ENCODE data around the gene RSPH10B2.
A peak's percentile ranks its signal among the peaks of the same experiment; 100 is the strongest.
"Not testable (repeated sequence)": the region's sequence is repeated elsewhere in the genome, so short reads cannot be mapped to it uniquely, and the experiment has no call there.

RSPH10B2 gene

DNA sequence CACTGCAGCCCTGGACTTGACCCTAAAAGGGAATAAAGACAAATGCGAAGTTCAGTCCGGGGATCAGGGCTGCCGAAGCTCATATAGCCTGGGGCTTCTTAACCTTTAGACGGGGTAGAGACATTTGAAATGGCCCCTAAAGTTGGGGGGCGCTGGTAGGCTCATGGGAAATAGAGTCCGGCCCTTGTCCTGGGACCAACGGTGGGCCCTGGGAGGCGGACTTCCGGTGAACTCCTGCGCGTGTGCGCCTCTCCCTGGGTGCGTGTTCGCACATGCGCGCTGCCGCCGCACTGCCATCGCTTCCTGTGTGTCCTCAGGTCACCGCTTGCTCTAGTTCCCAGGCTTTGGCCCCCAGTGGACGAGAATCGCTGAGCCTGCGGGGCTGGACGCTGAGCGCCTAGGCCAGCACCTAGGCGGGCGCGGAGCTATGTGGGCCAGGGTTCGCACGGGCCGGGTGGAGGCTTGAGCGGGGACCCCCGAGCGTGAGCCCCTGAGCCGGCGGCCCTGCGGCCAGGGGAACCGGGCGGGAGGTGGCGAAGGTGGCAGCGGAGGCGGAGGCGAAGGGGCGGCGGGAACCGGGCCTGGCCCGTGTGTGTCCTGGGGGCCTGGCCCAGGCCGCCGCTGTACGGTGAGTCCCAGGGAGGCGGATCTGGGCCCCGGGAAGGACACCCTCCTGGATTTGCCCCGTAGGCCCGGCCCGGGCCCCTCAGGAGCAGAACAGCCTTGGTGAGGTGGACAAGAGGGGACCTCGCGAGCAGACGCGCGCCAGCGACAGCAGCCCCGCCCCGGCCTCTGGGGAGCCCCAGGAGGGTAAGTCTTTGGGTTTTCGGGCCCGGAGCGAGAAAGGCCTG lies 24.2 kb upstream of the RSPH10B2 start:
- no peaks in the 10 kb centered on the region for H3K27me3 Mint-ChIP-seq
- ATAC-seq (replicated peaks) (peak; percentile 95 to 96), DNase-seq (peak; percentile 87)
- H3K27ac Mint-ChIP-seq = peak overlapping the region; percentile 88
- H3K4me1 Mint-ChIP-seq = peaks cover 9 to 48% of the 10 kb centered on the region in 2 donors
- H3K4me3 Mint-ChIP-seq = peak overlapping the region; percentile 90 to 96
- H3K36me3 Mint-ChIP-seq = peaks cover 16 to 21% of the 10 kb centered on the region in 2 donors
- H3K9me3 Mint-ChIP-seq = peaks cover 0 to 2% of the 10 kb centered on the region in 2 donors

GRCh38 chr7:6730343-6730633 lies 23.6 kb upstream of the RSPH10B2 start:
- ATAC-seq (replicated peaks) = no peak
- no peak for DNase-seq
- Mint-ChIP-seq H3K27ac (peak overlapping the region; percentile 52), H3K4me1 (peaks cover 7 to 42% of the 10 kb centered on the region in 2 donors), H3K4me3 (peak overlapping the region; percentile 90 to 96), H3K9me3 (peaks cover 0 to 2% of the 10 kb centered on the region in 2 donors), H3K27me3 (no peaks in the 10 kb centered on the region), H3K36me3 (peaks cover 19 to 25% of the 10 kb centered on the region in 2 donors)

DNA sequence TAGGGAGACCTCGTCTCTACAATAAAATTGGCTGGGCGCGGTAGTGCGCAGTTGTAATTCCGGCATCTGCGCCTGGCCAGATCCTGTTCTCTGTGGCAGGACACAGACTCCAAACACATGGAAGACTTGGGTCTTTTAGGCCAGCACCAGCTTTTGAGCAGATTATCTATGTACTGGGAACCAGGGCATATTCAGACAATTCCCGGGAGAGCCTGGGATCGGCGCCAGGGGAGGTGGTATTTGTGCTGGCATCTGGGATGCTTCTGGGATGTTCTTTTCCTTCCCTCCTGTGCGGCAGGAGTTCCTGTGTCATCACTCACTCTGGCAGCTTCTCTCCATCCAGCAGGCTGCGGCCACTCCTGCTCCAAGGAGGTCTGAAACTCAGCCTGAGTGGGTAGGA lies 15.5 kb upstream of the RSPH10B2 start:
- ATAC-seq (replicated peaks); H3K9me3 Mint-ChIP-seq; H3K27ac Mint-ChIP-seq; H3K4me1 Mint-ChIP-seq; DNase-seq; H3K4me3 Mint-ChIP-seq; H3K27me3 Mint-ChIP-seq: not testable (repeated sequence)
- peaks cover 23 to 41% of the 10 kb centered on the region in 2 donors for H3K36me3 Mint-ChIP-seq

DNA sequence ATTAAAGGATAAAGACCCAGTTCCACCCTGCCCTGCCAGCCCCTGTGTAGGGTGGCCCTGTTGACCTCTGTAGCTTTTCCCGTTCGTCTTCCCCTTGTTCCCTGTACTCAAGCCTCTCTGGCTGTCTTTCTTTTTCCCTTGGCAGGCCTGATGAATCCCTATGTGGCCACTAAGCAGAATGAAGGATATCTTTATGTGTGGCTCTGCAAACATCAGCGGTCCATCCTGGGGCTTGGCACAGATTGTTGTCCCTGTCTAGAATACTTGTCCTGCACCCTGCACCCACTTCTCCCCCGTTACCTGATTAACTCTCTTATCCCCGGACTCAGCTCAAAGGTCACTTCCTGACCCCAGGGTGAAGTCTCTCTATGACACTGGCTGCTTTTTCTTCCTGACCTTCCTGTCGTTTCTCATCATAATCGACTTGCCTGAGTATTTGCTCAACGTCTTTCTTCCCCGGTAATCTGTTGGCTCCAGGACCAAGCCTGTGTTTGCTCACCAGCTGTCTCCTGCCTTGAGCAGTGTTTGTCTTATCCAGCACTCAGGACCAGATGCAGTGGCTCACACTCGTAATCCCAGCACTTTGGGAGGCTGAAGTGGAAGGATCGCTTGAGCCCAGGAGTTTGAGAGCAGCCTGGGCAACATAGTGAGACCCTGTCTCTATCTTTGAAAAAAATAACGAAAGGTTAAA lies 9.3 kb upstream of the RSPH10B2 start:
- not testable (repeated sequence) for H3K27ac Mint-ChIP-seq; H3K4me3 Mint-ChIP-seq; H3K4me1 Mint-ChIP-seq; H3K27me3 Mint-ChIP-seq; DNase-seq; ATAC-seq (replicated peaks); H3K9me3 Mint-ChIP-seq
- peaks cover 10 to 21% of the 10 kb centered on the region in 2 donors for H3K36me3 Mint-ChIP-seq

DNA sequence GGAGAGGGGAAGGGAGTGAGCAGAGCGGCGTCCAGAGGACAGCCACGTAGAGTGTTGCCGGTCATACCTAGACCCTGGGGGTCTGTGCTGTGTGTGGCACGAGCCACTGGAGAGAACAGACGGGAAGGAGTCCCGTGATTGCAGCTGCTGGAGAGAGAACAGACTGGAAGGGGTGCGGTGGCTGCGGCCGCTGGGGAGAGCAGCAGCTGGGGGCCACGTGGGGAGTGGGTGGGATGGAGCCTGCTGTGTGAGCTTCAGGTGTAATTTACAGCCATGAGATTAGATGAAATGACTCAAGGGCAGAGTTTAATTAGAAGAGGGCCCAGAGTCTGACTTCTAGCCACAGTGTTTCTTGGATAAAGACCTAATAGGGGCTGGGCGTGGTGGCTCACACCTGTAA lies 4.6 kb upstream of the RSPH10B2 start:
- not testable (repeated sequence) for ATAC-seq (replicated peaks); H3K36me3 Mint-ChIP-seq

GRCh38 chr7:6750173-6750572 lies 3.7 kb upstream of the RSPH10B2 start:
- DNase-seq, H3K4me1 Mint-ChIP-seq, H3K9me3 Mint-ChIP-seq, H3K36me3 Mint-ChIP-seq, H3K27me3 Mint-ChIP-seq, H3K4me3 Mint-ChIP-seq, H3K27ac Mint-ChIP-seq: not testable (repeated sequence)
- peak in 1 of 2 donors; percentile 22 for ATAC-seq (replicated peaks)

More for the DNA sequence above, 4.6 kb upstream of the RSPH10B2 start:
- H3K9me3 Mint-ChIP-seq, H3K27ac Mint-ChIP-seq, DNase-seq, H3K4me3 Mint-ChIP-seq, H3K4me1 Mint-ChIP-seq, H3K27me3 Mint-ChIP-seq: not testable (repeated sequence)

DNA sequence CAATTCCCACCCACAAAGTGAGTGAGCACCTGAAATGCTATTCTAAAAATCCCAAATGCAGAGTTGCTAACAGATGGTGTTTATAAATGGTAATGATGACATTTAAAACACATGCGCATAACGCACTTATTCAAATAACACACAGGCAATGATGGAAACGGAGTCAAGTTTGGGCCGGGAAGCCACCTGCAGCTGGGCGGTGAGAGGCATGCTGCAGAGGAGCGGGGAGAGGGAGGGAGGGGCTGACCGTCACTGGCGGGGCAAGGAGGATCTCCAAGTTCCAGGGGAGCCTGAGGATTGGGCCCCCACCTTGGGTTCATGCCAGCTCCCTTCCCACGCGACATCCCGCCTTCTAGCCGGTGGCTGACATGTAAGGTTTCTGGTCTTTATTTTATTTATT lies 7.3 kb downstream of the RSPH10B2 start:
- H3K9me3 Mint-ChIP-seq; H3K27ac Mint-ChIP-seq; H3K4me1 Mint-ChIP-seq; ATAC-seq (replicated peaks); H3K27me3 Mint-ChIP-seq; H3K4me3 Mint-ChIP-seq; H3K36me3 Mint-ChIP-seq; DNase-seq: not testable (repeated sequence)

GRCh38 chr7:6781581-6781980 lies 27.7 kb downstream of the RSPH10B2 start:
- not testable (repeated sequence) for H3K9me3 Mint-ChIP-seq; H3K27me3 Mint-ChIP-seq; DNase-seq; H3K4me3 Mint-ChIP-seq; H3K4me1 Mint-ChIP-seq; H3K36me3 Mint-ChIP-seq; H3K27ac Mint-ChIP-seq; ATAC-seq (replicated peaks)

DNA sequence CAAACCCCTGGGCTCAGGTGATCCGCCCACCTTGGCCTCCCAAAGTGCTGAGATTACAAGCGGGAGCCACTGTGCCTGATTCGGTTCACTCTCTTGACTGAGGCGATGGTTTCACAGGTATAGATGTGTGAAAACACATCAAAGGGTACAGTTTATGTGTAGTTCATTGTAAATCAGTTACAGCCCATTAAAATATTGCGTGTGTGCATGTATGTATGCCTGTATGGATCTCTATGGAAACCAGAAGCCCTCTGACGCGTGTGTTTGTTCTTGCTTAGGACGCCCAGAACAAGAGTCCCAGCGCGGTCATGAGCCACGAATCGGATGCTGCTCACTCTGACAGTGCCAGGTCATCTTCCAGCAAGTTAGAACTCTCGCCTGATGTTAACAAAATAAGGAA lies 35.5 kb downstream of the RSPH10B2 start:
- not testable (repeated sequence) for H3K36me3 Mint-ChIP-seq; H3K27ac Mint-ChIP-seq; ATAC-seq (replicated peaks); H3K4me1 Mint-ChIP-seq; H3K27me3 Mint-ChIP-seq; H3K9me3 Mint-ChIP-seq; H3K4me3 Mint-ChIP-seq; DNase-seq

- ATAC-seq (replicated peaks); H3K36me3 Mint-ChIP-seq; H3K27ac Mint-ChIP-seq; DNase-seq; H3K4me1 Mint-ChIP-seq; H3K4me3 Mint-ChIP-seq; H3K27me3 Mint-ChIP-seq; H3K9me3 Mint-ChIP-seq: not testable (repeated sequence)
These were observed 38.4 kb downstream of the RSPH10B2 start for GRCh38 chr7:6792113-6792872.

DNA sequence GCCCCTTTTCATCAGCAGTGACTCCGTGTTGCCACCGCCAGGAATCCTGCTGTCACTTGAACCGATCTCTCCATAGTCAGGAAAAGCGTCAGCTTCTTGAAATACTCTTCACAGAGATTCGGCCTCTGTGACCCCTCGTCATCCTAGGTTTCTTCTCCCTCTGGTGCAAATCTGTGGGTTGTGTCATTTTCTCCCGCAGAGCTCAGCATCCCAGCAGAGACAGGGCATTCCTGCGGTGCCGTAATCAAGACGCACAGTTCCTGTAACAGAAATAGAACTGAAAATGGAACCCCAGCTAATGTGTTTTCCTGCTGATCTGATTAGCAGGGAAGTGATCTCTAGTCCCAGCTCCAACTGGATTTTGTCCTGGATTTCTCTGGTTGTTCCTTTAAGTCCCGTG lies 40.4 kb downstream of the RSPH10B2 start:
- H3K36me3 Mint-ChIP-seq; H3K27me3 Mint-ChIP-seq; DNase-seq; H3K27ac Mint-ChIP-seq; H3K4me1 Mint-ChIP-seq; ATAC-seq (replicated peaks); H3K9me3 Mint-ChIP-seq; H3K4me3 Mint-ChIP-seq: not testable (repeated sequence)

- not testable (repeated sequence) for H3K4me3 Mint-ChIP-seq; H3K9me3 Mint-ChIP-seq; H3K4me1 Mint-ChIP-seq; H3K27ac Mint-ChIP-seq; H3K36me3 Mint-ChIP-seq; DNase-seq; H3K27me3 Mint-ChIP-seq; ATAC-seq (replicated peaks)
These were observed 43.3 kb downstream of the RSPH10B2 start for GRCh38 chr7:6797218-6797617.

DNA sequence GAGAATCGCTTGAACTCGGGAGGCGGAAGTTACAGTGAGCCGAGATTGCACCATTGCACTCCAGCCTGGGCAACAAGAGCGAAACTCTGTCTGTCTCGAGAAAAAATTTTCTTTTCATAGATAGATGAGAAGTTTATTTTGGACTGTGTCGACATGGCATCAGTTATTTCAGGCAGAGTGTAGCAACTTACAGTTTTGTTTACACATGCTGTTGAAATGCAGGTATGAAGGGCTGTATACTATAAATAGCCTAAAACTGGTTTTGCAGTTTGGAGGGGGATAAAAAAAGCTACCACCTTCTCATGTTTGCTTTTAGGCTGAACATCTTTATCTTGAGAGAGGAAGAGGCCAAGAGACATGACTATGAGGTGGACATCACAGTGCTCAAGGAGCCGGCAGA lies 44.1 kb downstream of the RSPH10B2 start:
- not testable (repeated sequence) for DNase-seq; H3K9me3 Mint-ChIP-seq; H3K27me3 Mint-ChIP-seq; H3K27ac Mint-ChIP-seq; H3K4me3 Mint-ChIP-seq; H3K36me3 Mint-ChIP-seq; H3K4me1 Mint-ChIP-seq; ATAC-seq (replicated peaks)

GRCh38 chr7:6799887-6800286 lies 46.0 kb downstream of the RSPH10B2 start:
- not testable (repeated sequence) for ATAC-seq (replicated peaks)

More at GRCh38 chr7:6799887-6800286, 46.0 kb downstream of the RSPH10B2 start:
- not testable (repeated sequence) for H3K36me3 Mint-ChIP-seq, H3K27ac Mint-ChIP-seq, H3K4me1 Mint-ChIP-seq, DNase-seq, H3K4me3 Mint-ChIP-seq, H3K9me3 Mint-ChIP-seq, H3K27me3 Mint-ChIP-seq
